ENCODE results near the gene STARD13.
"Not testable (repeated sequence)": the region's sequence is repeated elsewhere in the genome, so short reads cannot be mapped to it uniquely, and the experiment has no call there.

The STARD13 gene

GRCh38 chr13:33195693-33196464 is 89.7 kb downstream of the STARD13 start:
- no peak for DNase-seq

- DNase-seq, result no peak
These were observed 90.5 kb downstream of the STARD13 start for GRCh38 chr13:33194820-33195692.

DNA sequence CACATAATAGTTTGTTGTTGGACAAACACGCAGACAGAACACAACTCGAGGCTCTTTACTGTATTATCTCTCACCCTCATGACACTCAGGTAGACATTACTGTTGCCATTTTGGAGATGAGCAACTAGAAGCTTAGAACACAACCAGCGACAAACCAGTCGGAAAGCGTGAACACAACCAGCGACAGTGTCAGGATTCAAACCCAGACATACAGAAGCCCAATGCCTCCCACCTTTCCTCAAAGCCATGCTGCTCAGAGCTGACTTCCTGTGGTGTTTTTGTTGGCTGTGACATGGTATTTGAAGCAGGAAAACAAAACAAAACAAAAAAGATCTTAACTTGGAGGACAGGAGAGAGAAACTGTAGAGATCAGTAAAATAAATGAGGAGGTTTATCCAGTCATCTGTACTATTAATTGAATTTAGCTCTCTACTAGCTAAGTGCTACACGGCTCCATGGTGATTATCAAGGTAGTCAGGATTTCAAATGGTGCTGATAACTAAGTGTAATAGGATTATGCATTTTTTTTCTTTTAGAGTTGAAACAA is 92.1 kb downstream of the STARD13 start:
- no peak for DNase-seq

DNA sequence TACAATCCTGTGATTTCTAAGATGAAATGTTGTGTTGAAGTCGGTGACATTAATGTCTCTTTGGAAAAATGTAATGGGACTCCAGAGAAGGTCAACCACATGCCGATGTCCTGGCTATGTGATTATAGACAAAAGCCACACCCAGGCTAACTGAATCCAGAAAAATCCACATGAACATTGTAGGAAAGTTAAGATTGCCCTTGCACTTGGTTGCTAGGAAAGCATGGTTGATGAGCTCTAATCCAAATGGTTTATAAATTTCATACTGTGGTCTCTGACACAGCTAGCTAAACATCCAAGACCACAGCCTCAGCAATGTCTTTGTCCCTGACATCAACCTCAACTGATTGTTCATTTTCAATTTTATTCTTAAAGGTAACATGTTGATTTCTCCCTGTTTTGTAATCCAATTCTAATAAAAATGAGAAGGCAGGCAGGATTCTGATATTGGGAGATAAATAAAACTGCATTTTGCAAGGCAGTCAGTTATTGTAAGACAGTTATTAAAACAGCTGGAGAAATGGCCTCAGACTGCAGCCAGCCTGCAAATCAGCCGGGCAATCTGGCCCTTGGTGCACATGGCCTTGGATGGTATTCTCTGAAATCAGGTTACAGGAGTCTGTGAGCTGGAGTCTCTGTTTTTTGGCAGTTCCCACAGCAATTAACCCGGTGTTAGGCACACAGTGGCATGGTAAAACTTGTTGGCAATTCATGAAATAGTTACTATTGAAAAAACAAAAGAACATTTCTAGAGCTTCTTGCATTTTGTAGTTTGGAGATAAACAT is 93.9 kb downstream of the STARD13 start:
- no peak for DNase-seq

DNA sequence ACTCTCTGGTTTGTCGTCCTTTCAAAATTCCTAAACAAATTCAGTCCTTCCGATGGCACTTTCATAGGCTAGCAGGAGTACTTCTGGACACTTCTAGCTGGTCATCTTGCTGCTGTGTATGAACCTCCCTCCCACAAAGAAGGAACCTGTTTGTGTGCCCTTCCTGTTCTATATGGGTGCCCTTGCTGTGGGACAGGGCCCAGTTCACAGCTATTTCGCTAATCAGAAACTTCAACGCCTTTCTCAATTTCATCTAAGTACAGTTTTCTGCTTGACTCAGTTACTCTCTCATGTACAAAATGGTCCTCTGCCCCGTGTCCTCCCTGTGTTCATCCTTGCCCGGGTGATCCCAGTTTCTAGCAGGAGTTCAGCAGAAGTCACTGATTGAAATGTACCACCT is 96.1 kb downstream of the STARD13 start:
- DNase-seq, result no peak

DNA sequence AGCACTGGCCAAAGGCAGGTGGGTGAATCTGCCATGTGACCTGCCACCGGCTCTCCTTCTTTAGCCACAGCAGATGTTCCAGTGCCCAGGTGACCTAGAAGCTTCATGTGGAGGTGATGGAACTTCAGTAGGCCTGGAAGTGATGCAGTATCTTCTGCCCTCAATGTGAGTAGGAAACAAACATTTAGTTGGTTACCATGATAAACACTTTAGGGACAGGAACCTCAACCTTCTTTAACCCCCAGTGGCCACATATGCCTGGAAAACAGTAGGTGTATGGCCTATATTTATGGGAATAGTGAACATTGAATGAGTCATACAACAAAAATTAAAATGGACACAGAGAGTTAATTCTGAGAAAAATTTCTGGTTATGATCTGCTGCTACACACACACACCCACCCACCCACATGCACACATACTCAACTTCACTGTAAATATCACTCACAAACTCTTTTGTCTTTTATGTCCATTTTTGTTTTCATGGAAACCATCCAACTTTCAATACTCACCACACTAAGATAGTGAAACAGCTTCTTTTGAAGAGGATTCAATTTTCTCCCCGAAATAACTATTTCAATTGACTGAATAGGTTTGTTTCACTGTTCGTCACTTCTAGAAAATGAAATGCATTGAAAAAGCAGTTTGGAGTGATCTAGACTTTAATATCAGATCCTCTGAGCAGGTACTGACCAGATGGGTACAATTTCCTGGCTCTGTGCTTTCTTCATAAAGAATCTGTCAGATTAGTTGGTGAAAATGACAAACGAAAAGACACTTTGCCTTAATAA is 97.3 kb downstream of the STARD13 start:
- no peak for DNase-seq

DNA sequence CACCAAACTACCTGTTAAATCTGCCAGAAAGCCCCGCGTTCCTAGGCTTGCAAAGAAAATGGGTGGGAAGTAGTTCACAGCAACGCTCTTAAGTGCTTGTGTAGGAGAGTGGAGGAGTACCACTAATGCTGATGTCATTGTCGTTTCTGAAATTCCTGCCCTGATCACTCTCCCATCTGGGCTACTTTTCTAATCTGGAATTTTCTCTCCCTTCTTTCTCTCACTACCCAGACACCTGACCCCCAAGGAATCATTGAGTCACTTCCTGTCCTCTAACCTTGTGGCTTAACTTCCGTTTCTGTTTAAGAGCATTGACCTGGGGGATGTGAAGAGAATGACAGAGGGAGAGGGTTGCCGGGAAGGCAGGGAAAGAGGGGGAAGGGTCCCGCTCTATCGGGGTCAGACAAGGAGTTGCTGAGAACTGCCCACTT is 98.7 kb downstream of the STARD13 start:
- DNase-seq, result no peak

GRCh38 chr13:33185853-33186252 is 99.7 kb downstream of the STARD13 start:
- DNase-seq, result no peak

DNA sequence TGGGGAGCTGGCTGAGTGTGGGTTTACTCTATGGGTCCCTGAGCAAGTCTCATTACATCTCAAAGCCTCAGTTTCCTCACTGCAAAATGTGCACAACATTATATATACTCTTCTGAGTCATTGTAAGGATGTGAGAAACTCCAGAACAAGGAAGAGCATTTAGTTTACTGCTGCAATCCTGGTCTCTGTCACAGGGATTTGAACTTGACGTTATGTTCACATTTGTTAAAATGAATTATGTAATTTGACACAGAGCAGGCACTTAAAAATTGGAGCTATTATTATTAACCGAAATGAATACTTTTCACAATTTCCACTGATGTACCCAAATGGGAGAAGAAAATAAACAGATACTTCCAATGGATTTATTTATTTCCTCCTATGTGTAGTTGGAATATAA is 101.0 kb downstream of the STARD13 start:
- DNase-seq, result no peak

DNA sequence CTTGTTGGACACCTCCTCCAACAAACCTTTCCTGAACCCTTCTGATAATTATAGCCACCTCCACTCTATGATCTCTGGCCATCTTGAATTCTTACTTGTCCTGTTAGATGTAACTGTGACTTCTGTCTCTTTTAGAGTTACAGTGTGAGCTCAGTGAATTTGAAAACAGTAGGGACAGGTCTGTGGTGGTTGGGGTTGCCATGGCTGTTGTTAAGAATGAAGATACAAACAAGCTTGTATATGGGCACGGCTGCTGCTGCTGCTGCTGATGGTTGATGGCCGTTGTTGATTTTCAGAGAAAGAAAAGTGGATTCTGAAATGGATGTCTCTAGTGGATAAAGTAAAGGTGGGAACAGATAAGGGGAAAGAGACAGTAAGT is 101.5 kb downstream of the STARD13 start:
- DNase-seq, result no peak

DNA sequence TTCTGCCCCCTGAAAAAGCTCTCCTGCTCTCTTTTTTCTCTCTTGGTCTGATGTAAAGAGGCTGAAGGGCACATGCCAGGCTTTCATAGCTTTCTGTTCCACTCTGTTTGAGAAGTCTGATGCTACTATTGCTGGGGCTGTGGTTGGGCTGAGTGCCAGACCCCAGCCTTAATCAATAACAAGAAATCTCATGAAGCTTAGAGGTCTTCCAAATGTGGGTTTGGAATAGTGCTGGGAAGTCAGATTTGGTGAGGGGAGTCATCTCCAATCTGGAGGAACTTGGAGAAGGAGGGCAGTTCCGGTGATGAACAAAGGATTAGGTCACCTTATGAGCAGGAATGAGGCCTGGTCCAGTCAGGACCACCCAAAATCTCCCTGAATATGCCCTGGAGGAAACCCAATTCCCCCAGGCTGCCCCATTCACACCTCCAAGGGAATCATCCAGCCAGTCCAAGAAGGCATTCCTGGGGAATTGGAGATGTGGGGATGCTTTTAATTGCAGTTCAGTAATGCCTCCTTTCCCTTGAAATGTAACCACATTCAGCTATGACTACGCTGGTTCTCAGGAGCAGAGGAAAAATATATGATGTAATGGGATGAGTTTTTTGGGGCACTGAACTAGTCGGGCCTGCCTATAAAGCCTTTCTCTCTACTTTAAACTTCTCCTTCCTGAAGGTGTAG is 102.0 kb downstream of the STARD13 start:
- DNase-seq, result no peak

DNA sequence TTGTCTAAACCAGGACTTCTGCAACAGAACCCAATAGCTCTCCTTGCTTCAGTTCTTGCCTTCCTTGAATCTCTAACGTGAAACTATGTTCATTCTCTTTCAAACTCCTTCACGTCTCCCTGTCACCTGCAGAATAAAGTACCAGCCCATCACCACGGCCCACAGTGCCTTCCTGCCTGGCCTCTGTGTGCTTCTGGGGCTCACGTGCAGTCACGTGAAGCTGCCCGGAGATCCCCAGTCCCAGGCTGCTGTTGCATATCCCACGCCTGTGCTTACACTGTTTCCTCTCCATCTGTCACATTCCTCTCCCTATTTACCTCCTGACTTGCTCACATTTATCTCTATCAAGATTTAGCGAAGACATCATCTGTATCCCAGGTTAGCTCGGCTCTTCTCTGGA is 102.8 kb downstream of the STARD13 start:
- DNase-seq, result no peak

- no peak for DNase-seq
These were observed 104.3 kb downstream of the STARD13 start for GRCh38 chr13:33181264-33181663.

GRCh38 chr13:33180122-33180804 is 105.3 kb downstream of the STARD13 start:
- DNase-seq, result no peak

GRCh38 chr13:33179463-33179862 is 106.1 kb downstream of the STARD13 start:
- no peak for DNase-seq

- no peak for DNase-seq
These were observed 107.2 kb downstream of the STARD13 start for GRCh38 chr13:33178209-33178840.

- not testable (repeated sequence) for DNase-seq
These were observed 108.0 kb downstream of the STARD13 start for GRCh38 chr13:33177340-33178208.

GRCh38 chr13:33176526-33176925 is 109.0 kb downstream of the STARD13 start:
- DNase-seq, result no peak

- no peak for DNase-seq
These were observed 109.6 kb downstream of the STARD13 start for GRCh38 chr13:33175991-33176390.

Data from NCI-H2029 treated with DMSO at 0.1 percent for 48 hours (cell line).